NOMO-1 treated with dmso at 0.1 percent for 144 hours (cell line): ENCODE measurements around the gene ABI1.

Experiments used
- DNase-seq: peaks from one replicate; lab custom pipeline; 2025; ENCODE audit not compliant: unreplicated experiment; lab: John Stamatoyannopoulos, UW

Gene ABI1

GRCh38 chr10:26855186-26855585 lies 5.6 kb downstream of the ABI1 start:
- DNase-seq: peak; percentile 9

- DNase-seq: no peak
These were observed 6.2 kb downstream of the ABI1 start for GRCh38 chr10:26854524-26854923.

DNA sequence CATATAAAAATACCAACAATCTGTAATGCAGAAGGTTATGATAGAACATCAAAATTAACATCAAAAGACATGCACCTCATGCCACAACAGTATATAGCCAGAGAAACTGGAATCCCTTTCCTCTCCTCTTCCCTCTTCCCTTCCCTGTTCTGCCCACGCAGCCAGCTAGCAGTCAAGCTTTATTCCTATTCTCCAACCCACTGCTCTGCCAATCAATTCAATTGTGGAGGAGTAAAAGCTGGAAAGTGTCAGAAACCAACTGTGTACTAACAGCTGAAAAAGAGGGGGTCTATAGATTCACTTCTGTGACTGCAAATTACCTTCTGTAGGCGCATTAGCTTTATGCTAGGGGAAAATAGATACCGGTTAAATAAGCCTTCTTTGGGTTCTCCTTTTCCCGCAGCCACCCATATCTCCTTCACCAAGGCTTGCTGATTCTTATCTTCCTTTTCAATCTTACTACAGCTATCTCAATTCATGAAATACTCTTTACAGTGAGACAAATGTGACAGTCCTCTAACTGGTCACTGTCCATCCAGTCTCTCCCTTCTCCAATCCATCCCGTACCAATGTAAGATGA lies 16.3 kb downstream of the ABI1 start:
- no peak for DNase-seq

GRCh38 chr10:26843736-26844135 lies 17.0 kb downstream of the ABI1 start:
- no peak for DNase-seq

- DNase-seq: no peak
These were observed 18.9 kb downstream of the ABI1 start for GRCh38 chr10:26841733-26842317.

DNA sequence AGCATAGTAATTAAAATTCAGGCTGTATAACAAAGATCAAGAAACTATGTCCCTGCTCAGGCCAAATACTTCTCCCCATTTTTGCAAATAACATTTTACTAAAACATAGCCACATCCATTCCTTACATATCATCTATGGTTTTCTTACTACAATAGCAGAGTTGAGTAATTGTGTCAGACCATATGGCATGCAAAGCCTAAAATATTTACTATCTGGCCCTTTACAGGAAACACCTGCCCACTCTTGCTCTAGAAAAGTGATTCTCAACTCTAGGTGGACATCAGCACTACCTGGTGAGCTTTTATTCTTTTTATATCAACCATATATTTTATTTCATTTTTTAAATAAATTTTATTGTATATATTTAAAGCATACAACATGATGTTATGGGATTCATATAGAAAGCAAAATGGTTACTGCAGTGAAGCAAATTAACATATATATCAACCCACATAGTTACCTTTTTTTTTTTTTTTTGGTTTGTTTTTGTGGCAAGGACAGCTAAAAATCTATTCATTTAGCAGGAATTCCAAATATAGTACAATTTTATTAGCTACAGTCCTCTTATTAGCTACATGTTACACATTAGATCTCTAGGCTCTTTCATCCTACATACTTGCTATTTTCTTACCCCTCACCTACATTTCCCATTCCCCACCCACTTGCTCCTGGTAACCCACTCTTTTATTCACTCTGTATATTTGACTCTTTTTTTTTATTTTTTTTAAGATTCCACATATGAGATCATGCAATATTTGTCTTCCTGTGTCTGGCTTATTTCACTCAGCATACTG lies 19.6 kb downstream of the ABI1 start:
- no peak for DNase-seq

DNA sequence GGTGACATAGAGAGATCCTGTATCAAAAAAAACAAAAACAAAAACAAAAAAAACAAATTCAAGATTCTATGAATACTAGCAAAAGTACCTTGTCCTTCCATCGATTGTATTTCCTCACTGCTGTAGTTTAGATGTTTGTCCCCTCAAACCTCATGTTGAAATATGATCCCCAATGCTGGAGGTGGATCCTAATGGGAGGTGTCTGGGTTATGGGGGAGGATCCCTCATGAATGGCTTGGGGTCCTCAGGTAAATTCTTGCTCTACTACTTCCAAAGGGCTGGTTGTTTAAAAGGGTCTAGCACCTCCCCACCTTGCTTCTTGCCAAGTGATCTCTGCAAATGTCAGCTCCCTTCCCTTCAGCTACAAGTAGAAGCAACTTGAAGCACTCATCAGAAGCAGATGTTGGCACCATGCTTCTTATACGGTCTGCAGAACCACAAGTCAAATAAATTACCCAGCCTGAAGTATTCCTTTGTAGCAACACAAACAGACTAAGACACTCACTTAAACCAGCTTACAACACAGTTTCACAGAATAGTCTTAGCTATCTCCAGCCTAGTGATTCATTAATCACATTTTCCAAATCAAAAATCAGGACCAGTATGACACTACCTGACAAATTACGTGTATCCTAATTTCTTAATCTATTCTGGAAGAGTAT lies 20.7 kb downstream of the ABI1 start:
- DNase-seq: no peak

DNA sequence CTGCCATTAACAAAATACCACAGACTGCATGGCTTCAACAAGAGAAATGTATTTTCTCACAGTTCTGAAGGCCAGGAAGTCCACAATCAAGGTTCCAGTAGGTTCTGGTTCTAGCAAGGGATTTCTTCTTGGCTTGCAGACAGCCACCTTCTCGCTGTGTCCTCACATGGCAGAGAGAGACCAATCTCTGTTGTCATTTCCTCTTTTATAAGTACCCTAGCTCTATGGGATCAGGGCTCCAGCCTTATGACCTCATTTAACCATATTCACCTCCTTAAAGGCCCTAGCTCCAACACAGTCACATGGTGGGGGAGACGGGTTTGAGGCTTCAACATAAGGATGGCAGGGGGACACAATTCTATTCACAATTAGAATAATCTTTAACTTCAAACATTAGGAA lies 23.6 kb downstream of the ABI1 start:
- DNase-seq: no peak

DNA sequence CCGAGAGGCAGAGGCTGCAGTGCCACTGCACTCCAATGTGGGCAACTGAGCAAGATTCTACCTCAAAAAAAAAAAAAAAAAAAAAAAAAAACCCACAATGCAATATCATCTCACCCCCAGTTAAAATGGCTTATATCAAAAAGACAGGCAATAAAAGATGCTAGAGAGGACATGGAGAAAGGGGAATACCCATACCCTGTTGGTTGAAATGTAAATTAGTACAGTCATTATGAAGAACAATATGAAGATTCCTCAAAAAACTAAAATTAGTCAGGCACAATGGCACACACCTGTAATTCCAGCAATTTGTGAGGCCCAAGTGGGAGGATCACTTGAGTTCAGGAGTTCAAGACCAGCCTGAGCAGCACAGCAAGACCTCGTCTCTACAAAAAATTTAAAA lies 25.7 kb downstream of the ABI1 start:
- DNase-seq: no peak

DNA sequence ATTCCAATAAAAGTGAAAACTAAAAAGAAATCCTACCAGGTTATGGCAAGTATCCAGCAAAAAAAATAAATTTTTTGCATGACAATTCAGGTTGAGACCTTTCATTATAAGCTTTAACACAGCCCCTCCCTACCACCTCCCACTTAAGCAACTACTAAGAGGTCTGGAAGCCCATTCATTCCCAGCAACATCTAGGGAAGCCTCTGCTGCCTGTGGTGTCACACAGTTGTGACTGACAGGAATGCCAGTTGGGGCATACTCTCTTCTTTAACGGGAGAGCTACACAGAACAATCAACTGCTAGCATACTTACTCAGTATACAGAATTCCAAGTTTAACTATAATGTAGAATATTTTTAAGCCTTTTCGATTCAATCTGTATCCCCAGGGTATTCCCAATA lies 27.8 kb downstream of the ABI1 start:
- no peak for DNase-seq

- no peak for DNase-seq
These were observed 28.8 kb downstream of the ABI1 start for GRCh38 chr10:26831936-26832335.

DNA sequence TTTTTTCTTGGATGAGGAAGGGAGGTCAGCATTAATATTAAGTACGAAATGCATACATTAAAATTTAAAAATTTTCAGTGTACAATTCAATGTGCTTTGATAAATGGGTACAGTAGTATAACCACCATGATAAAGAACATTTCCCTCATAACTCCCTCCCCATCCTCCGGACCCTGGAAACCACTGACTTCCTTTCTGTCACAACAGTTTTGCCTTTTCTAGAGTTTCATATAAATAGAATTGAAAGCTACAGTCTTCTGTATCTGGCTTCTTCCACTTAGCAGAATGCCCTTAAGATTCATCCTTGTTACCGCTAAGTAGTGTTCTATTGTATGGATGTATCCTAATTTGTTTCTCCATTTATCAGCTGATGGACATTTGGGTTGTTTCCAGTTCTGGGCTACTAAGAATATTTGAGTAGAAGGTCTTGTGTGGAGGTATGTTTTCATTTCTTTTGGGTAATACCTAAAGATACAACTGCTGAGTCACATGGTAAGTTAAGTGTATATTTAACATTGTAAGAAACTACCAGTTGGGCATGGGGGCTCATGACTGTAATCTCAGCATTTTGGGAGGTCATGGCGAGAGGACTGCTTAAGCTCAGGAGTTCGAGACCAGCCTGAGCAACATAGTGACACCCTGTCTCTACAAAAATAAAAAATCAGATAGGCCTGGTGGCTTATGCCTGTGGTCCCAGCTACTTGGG lies 30.8 kb downstream of the ABI1 start:
- no peak for DNase-seq

DNA sequence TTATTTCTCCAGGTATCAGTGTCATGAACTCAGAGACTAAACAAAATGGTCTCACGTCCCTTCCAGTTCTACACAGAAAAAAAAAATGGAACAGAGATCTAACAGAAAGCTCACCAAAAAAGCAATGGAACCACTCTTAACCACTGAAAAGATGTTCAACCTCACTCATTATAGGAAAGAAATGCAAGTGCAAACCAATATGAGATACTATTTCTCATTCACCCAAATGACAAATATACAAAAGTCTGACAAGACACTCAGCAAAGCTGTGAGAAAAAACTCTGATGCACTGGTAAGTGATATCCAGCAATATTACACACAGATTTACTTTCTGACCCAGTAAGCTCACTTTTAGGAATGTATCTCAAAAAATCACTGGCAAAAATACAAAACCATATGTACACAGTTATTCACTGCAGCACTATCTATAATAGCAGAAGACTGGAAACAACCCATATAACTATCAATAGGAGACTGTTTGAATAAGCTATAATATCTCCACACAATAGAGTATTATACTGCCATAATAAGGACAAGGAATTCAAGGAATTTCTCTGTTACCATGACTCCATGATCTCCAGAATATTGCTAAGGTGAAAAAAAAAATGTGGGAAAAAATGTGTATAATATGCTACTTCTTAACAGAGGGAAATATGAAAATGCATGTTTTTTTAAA lies 36.6 kb downstream of the ABI1 start:
- no peak for DNase-seq

- no peak for DNase-seq
These were observed 38.8 kb downstream of the ABI1 start for GRCh38 chr10:26821699-26822570.

DNA sequence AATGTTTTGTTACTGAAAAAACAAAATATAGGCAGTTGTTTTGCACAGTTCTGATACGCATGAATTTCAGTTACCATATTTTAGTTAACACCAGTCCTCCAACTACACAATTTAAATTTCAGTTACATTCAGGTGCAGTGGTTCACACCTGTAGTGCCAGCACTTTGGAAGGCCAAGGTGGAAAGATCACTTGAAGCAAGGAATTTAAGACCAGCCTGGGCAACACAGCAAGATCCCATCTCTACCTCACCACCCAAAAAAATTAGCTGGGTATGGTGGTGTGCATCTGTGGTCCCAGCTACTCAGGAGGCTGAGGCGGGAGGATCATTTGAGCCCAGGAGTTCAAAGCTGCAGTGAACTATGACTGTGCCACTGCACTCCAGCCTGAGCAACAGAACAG lies 45.3 kb downstream of the ABI1 start:
- DNase-seq: no peak

DNA sequence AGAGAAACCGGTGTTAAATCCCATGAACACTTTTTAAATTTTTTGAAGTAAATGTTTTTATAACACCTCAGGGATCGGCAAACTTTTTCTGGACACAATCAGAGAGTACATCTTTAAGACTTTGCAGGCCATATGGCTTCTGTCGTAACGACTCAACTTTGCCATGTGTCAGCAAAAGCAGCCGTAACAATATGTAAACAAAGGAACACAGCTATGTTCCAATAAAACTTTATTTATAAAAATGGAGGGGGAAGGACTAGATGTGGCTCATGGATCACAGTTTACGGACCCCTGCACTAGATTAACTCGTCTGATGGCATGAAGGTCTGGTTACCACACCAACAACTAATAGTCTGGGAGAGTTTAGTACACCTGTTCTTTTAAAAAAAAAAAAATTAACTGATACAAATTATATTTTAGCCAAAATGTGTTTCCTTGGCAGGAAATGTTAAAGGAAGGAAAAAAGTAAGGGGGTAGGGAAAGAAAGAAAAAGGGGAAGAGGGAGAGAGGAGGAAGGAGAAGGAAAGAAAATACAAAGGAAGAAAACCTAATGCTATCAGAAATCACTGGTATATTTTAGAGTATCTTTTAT lies 50.2 kb downstream of the ABI1 start:
- DNase-seq: no peak

GRCh38 chr10:26809973-26810372 lies 50.8 kb downstream of the ABI1 start:
- no peak for DNase-seq

DNA sequence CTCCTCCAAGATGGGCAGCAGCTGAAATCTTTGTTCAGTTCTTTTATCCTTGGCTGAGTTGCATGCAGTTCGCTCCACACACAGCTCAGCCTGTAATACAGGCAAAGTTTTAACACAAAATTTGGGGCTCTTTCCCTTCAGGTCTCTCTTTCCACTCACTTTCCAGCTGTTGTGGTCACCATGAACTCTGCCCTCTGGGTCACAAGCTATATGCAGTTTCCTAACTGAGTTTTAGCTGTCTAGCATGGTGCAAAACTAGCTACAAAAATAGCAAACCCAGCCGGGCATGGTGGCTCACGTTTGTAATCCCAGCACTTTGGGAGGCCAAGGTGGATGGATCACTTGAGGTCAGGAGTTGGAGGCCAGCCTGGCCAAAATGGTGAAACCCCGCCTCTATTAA lies 53.2 kb downstream of the ABI1 start:
- DNase-seq: no peak

- DNase-seq: no peak
These were observed 54.2 kb downstream of the ABI1 start for GRCh38 chr10:26806557-26806956.
